Natural killer cell (primary cell): Measurements from ENCODE around the gene MICALL1. TPM values are rescaled to one million over a fixed set of nuclear protein-coding genes. Genes with fewer than 3 reads are reported as not detected.
"Not testable (repeated sequence)": the region's sequence is repeated elsewhere in the genome, so short reads cannot be mapped to it uniquely, and the experiment has no call there.

Experiments used
- ATAC-seq, 3 donors: fragments of 150-1000 bp in 2 of 3; fragments of 200-7000 bp in 1 of 3; cut with Tn5 transposase; 1 replicate in 1 of 3; 2 replicates in 2 of 3; pipeline ENCODE4 v1.10.0; 2021; ENCODE audit warnings: mild to moderate bottlenecking in 2 of 3, moderate library complexity in 2 of 3
- DNase-seq, 2 donors: peaks; one replicate each; pipeline versions ENCODE4 v3.0.0 to v3.0.0-alpha.2; 2013 to 2021; ENCODE audit warnings: mixed read lengths in 1 of 2
- H3K27ac ChIP-seq: one replicate; pipeline ENCODE4 v1.5.1; 2013; ENCODE audit warnings: mild to moderate bottlenecking, low read length
- H3K27me3 ChIP-seq: one replicate; pipeline ENCODE4 v1.6.1; 2013; ENCODE audit warnings: low read length; ENCODE audit not compliant: control insufficient read depth, insufficient read depth
- H3K36me3 ChIP-seq: one replicate; pipeline ENCODE4 v1.6.1; 2013; ENCODE audit warnings: low read length; ENCODE audit not compliant: control insufficient read depth, insufficient read depth
- H3K4me1 ChIP-seq: one replicate; pipeline ENCODE4 v1.6.1; 2013; ENCODE audit warnings: low read length; ENCODE audit not compliant: control insufficient read depth, insufficient read depth
- H3K4me3 ChIP-seq: one replicate; pipeline ENCODE4 v1.5.1; 2013; ENCODE audit warnings: low read length
- H3K9me3 ChIP-seq: one replicate; pipeline ENCODE4 v1.6.1; 2013; ENCODE audit warnings: low read length; ENCODE audit not compliant: control insufficient read depth, insufficient read depth
- H3K27ac Mint-ChIP-seq, 2 donors: one replicate each; pipeline ENCODE4 v1.8.0; 2022; ENCODE audit warnings: mild to moderate bottlenecking in 2 of 2, mixed read lengths in 2 of 2, moderate library complexity in 1 of 2
- H3K27me3 Mint-ChIP-seq, 2 donors: one replicate each; pipeline ENCODE4 v1.8.0; 2022; ENCODE audit warnings: low read depth in 2 of 2, mixed read lengths in 2 of 2
- H3K36me3 Mint-ChIP-seq: one replicate; pipeline ENCODE4 v1.8.0; 2022; ENCODE audit warnings: mixed read lengths
- H3K4me1 Mint-ChIP-seq, 2 donors: one replicate each; pipeline ENCODE4 v1.8.0; 2022; ENCODE audit warnings: mixed read lengths in 2 of 2
- H3K4me3 Mint-ChIP-seq: one replicate; pipeline ENCODE4 v1.8.0; 2022; ENCODE audit warnings: mild to moderate bottlenecking, moderate library complexity, mixed read lengths
- H3K9me3 Mint-ChIP-seq, 2 donors: one replicate each; pipeline ENCODE4 v1.8.0; 2022; ENCODE audit warnings: mixed read lengths in 2 of 2
- CTCF ChIP-seq: fragments of 200-600 bp; IDR thresholded peaks from one replicate; pipeline ENCODE4 v1.8.0; 2022; ENCODE audit warnings: antibody characterized with exemption
- WGBS: methylation state at CpG from one replicate; pipeline ENCODE4 v1.1.7; 2013; ENCODE audit warnings: missing lambda C conversion rate; ENCODE audit not compliant: insufficient coverage; 5-methylcytosine and 5-hydroxymethylcytosine counted together
- intact Hi-C: fragments of 100-400 bp; cut with micrococcal nuclease; formaldehyde crosslinking; loops from one replicate; pipeline ENCODE4 v1.14.2; 2022
- total RNA-seq, 4 donors: library from RNA; stranded (reverse); fragments of 120-200 nt in 1 of 4; gene quantifications; one replicate each; pipeline versions ENCODE4 v1.2.3 to v1.2.4, GENCODE V29; 2013 to 2022

MICALL1 gene
- total RNA-seq, 3 donors from 2014 or later (not counting 1 experiment from before 2014, with no cell fraction given) = 24.6 to 34.3 (median 32.4) TPM

- peak overlapping the region; percentile 78 for H3K4me3 ChIP-seq
- peak overlapping the region; percentile 83 to 94 for H3K27ac Mint-ChIP-seq
- peaks cover 7 to 10% of the 10 kb centered on the region in 2 donors for H3K27me3 Mint-ChIP-seq
- no peak overlapping the region for H3K27ac ChIP-seq
- no peaks in the 10 kb centered on the region for H3K9me3 ChIP-seq
- peaks cover 22 to 39% of the 10 kb centered on the region in 2 donors for H3K4me1 Mint-ChIP-seq
- intact Hi-C loops = loop anchor here (5.0 kb wide), 1 partner anchor 136 kb away; no protein-coding TSS in a partner anchor
- peak overlapping the region; percentile 93 for H3K4me3 Mint-ChIP-seq
- no peak for TF ChIP-seq CTCF
- no peaks in the 10 kb centered on the region for H3K9me3 Mint-ChIP-seq
- H3K27me3 ChIP-seq = peaks cover 6% of the 10 kb centered on the region
- H3K36me3 ChIP-seq = peaks cover 15% of the 10 kb centered on the region
- H3K4me1 ChIP-seq = peaks cover 20% of the 10 kb centered on the region
- peak; percentile 57 to 59 (median 57) for ATAC-seq
- DNase-seq = no peak
- 2% methylated on average over 13 of the region's 13 CpGs for WGBS
- H3K36me3 Mint-ChIP-seq = no peaks in the 10 kb centered on the region
Measured at GRCh38 chr22:37953062-37953436, 47.0 kb downstream of the MICALL1 start.

GRCh38 chr22:37953437-37954179 is 47.5 kb downstream of the MICALL1 start, which contains the start of the genes C22orf23 and POLR2F:
TSS of gene C22orf23 (minus strand) at chr22:37953601. CDS start at chr22:37953149, 452 bp downstream.
TSS of gene POLR2F (plus strand) at chr22:37953699. CDS start at chr22:37953788, 89 bp downstream.
- H3K9me3 Mint-ChIP-seq = no peaks in the 10 kb centered on the region
- peak within 1 kb of the TSS; percentile 78 for H3K4me3 ChIP-seq
- peaks cover 20% of the 10 kb centered on the region for H3K4me1 ChIP-seq
- DNase-seq = peak; percentile 94 to 100
- no peaks in the 10 kb centered on the region for H3K9me3 ChIP-seq
- peaks cover 19% of the 10 kb centered on the region for H3K36me3 ChIP-seq
- intact Hi-C loops = loop anchor here (5.0 kb wide), 1 partner anchor 136 kb away; no protein-coding TSS in a partner anchor
- H3K27me3 ChIP-seq = peaks cover 6% of the 10 kb centered on the region
- under 1% methylated on average over 52 of the region's 52 CpGs for WGBS
- peaks cover 3% of the 10 kb centered on the region for H3K36me3 Mint-ChIP-seq
- H3K4me3 Mint-ChIP-seq = peak within 1 kb of the TSS; percentile 93
- H3K27ac Mint-ChIP-seq = peak within 1 kb of the TSS; percentile 83 to 94
- no peak for TF ChIP-seq CTCF
- H3K27ac ChIP-seq = peak within 1 kb of the TSS; percentile 40
- peaks cover 25 to 43% of the 10 kb centered on the region in 2 donors for H3K4me1 Mint-ChIP-seq
- peaks cover 7 to 10% of the 10 kb centered on the region in 2 donors for H3K27me3 Mint-ChIP-seq
- ATAC-seq = peak; percentile 94 to 95 (median 95)

GRCh38 chr22:37954686-37955085 is 48.6 kb downstream of the MICALL1 start:
- H3K27me3 Mint-ChIP-seq = peaks cover 7 to 10% of the 10 kb centered on the region in 2 donors
- peaks cover 34 to 44% of the 10 kb centered on the region in 2 donors for H3K4me1 Mint-ChIP-seq
- H3K36me3 Mint-ChIP-seq = peaks cover 13% of the 10 kb centered on the region
- H3K4me1 ChIP-seq = peaks cover 20% of the 10 kb centered on the region
- H3K27ac ChIP-seq = no peak overlapping the region
- no peak for DNase-seq
- H3K4me3 ChIP-seq = no peak overlapping the region
- peaks cover 27% of the 10 kb centered on the region for H3K36me3 ChIP-seq
- intact Hi-C loops = loop anchor here (5.0 kb wide), 1 partner anchor 137 kb away; no protein-coding TSS in a partner anchor
- peak overlapping the region; percentile 93 for H3K4me3 Mint-ChIP-seq
- H3K27ac Mint-ChIP-seq = peak overlapping the region in 1 of 2 donors; percentile 94
- TF ChIP-seq CTCF = no peak
- no peaks in the 10 kb centered on the region for H3K9me3 ChIP-seq
- no peak for ATAC-seq
- peaks cover 6% of the 10 kb centered on the region for H3K27me3 ChIP-seq
- H3K9me3 Mint-ChIP-seq = no peaks in the 10 kb centered on the region
- WGBS = 82% methylated on average over 4 of the region's 4 CpGs

- H3K9me3 Mint-ChIP-seq, H3K27ac Mint-ChIP-seq, ATAC-seq, DNase-seq, H3K4me3 ChIP-seq, H3K27ac ChIP-seq, H3K27me3 Mint-ChIP-seq, H3K27me3 ChIP-seq, H3K4me3 Mint-ChIP-seq, intact Hi-C loops, H3K9me3 ChIP-seq: not testable (repeated sequence)
- WGBS = 90% methylated on average over 13 of the region's 15 CpGs
- Mint-ChIP-seq H3K36me3 (peaks cover 15% of the 10 kb centered on the region), H3K4me1 (peaks cover 34 to 44% of the 10 kb centered on the region in 2 donors)
- Histone ChIP-seq H3K4me1 (peaks cover 20% of the 10 kb centered on the region), H3K36me3 (peaks cover 30% of the 10 kb centered on the region)
Measured at GRCh38 chr22:37955825-37956397, 49.8 kb downstream of the MICALL1 start.
